HG03108 (cell line): ENCODE data around the gene CX3CL1.
"Not testable (repeated sequence)": the region's sequence is repeated elsewhere in the genome, so short reads cannot be mapped to it uniquely, and the experiment has no call there.

Source experiments
- ATAC-seq: cut with Tn5 transposase; IDR thresholded peaks from one replicate; pipeline ENCODE4 v1.9.1; 2021; ENCODE audit warnings: moderate library complexity; ENCODE audit not compliant: unreplicated experiment

CX3CL1 gene

GRCh38 chr16:57382535-57383275 is 10.4 kb downstream of the CX3CL1 start:
- no peak for ATAC-seq

- no peak for ATAC-seq
These were observed 11.3 kb downstream of the CX3CL1 start for GRCh38 chr16:57383276-57384247.

- no peak for ATAC-seq
These were observed 12.2 kb downstream of the CX3CL1 start for GRCh38 chr16:57384248-57385070.

GRCh38 chr16:57385083-57385482 is 12.8 kb downstream of the CX3CL1 start:
- no peak for ATAC-seq

GRCh38 chr16:57386381-57386951 is 14.2 kb downstream of the CX3CL1 start:
- no peak for ATAC-seq

GRCh38 chr16:57387598-57388354 is 15.5 kb downstream of the CX3CL1 start:
- no peak for ATAC-seq

GRCh38 chr16:57388359-57389086 is 16.2 kb downstream of the CX3CL1 start:
- no peak for ATAC-seq

GRCh38 chr16:57389087-57389468 is 16.8 kb downstream of the CX3CL1 start:
- ATAC-seq, result no peak

- no peak for ATAC-seq
These were observed 18.5 kb downstream of the CX3CL1 start for GRCh38 chr16:57390636-57391295.

- ATAC-seq, result no peak
These were observed 19.0 kb downstream of the CX3CL1 start for GRCh38 chr16:57391300-57391699.

GRCh38 chr16:57391708-57392107 is 19.4 kb downstream of the CX3CL1 start:
- ATAC-seq, result no peak

GRCh38 chr16:57392694-57393093 is 20.4 kb downstream of the CX3CL1 start:
- ATAC-seq, result no peak

GRCh38 chr16:57394444-57394843 is 22.2 kb downstream of the CX3CL1 start:
- ATAC-seq, result no peak

- no peak for ATAC-seq
These were observed 22.7 kb downstream of the CX3CL1 start for GRCh38 chr16:57395026-57395425.

- ATAC-seq, result no peak
These were observed 24.5 kb downstream of the CX3CL1 start for GRCh38 chr16:57396786-57397185.

GRCh38 chr16:57397493-57397892 is 25.2 kb downstream of the CX3CL1 start:
- not testable (repeated sequence) for ATAC-seq

GRCh38 chr16:57401943-57402640 is 29.8 kb downstream of the CX3CL1 start:
- no peak for ATAC-seq
